Tibial artery (tissue), 4 donors: ENCODE data around the gene SLC25A26.
A peak's percentile ranks its signal among the peaks of the same experiment; 100 is the strongest.

Experiments
- DNase-seq, 2 donors: peaks; one replicate each; pipeline ENCODE4 v3.0.0-alpha.2; 2019
- H3K27ac ChIP-seq, 2 donors: fragments of 200-600 bp; sonication (generic) in 1 of 2; 1 replicate in 1 of 2; 2 replicates in 1 of 2; pipeline ENCODE4 v1.5.1; 2018 to 2019; ENCODE audit warnings: mild to moderate bottlenecking in 1 of 2
- H3K27me3 ChIP-seq, 2 donors: fragments of 200-600 bp; sonication (generic) in 1 of 2; one replicate each; pipeline versions ENCODE4 v1.5.1 to v1.6.0; 2016 to 2019
- H3K36me3 ChIP-seq, 3 donors: fragments of 200-600 bp; sonication (generic) in 2 of 3; one replicate each; pipeline ENCODE4 v1.5.1; 2016 to 2019; ENCODE audit warnings: mild to moderate bottlenecking in 2 of 3
- H3K4me1 ChIP-seq, 4 donors: fragments of 200-600 bp; sonication (generic) in 2 of 4; 1 replicate in 3 of 4; 2 replicates in 1 of 4; pipeline ENCODE4 v1.5.1; 2016 to 2019
- H3K4me3 ChIP-seq, 2 donors: fragments of 200-600 bp; sonication (generic) in 1 of 2; 1 replicate in 1 of 2; 2 replicates in 1 of 2; pipeline ENCODE4 v1.5.1; 2018 to 2019; ENCODE audit warnings: mild to moderate bottlenecking in 2 of 2
- H3K9me3 ChIP-seq, 3 donors: fragments of 200-600 bp; sonication (generic) in 1 of 3; one replicate each; pipeline ENCODE4 v1.5.1; 2016 to 2019
- intact Hi-C: fragments of 100-400 bp; cut with DNase I; formaldehyde crosslinking; loops from one replicate; pipeline ENCODE4 v1.15.0; 2023; ENCODE audit warnings: low total_unique reads
- TF ChIP-seq, protein P1 (sequence below), 2 experiments: fragments of 200-600 bp in 1 of 2; fragments of 450-650 bp in 1 of 2; IDR thresholded peaks; one replicate each; pipeline ENCODE4 v1.5.1; 2017 to 2019; ENCODE audit warnings: antibody characterized with exemption in 2 of 2, mild to moderate bottlenecking in 1 of 2, moderate library complexity in 1 of 2

SLC25A26 gene

DNA sequence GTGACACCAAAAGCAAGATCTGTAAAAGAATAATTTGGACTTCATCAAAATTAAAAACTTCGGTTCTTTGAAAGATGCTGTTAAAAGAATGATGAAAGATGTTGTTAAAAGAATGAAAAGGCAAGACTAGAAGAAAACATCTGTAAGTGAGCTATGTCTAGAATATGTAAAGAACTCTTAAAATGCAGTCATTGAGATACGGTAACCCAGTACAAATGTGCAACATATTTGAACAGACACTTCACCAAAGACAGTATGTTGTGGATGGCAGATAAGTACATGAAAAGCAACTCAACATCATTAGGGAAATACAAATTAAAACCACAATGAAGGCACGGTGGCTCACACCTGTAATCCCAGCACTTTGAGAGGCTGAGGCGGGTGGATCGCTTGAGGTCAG, 140.6 kb downstream of the SLC25A26 start:
- Histone ChIP-seq H3K36me3 (no peaks in the 10 kb centered on the region), H3K9me3 (no peaks in the 10 kb centered on the region), H3K4me1 (peaks cover 0 to 27% (median 3%) of the 10 kb centered on the region in 4 donors), H3K4me3 (no peak overlapping the region), H3K27me3 (no peaks in the 10 kb centered on the region), H3K27ac (no peak overlapping the region)
- intact Hi-C loops: no loop called here
- TF ChIP-seq, protein P1, sequence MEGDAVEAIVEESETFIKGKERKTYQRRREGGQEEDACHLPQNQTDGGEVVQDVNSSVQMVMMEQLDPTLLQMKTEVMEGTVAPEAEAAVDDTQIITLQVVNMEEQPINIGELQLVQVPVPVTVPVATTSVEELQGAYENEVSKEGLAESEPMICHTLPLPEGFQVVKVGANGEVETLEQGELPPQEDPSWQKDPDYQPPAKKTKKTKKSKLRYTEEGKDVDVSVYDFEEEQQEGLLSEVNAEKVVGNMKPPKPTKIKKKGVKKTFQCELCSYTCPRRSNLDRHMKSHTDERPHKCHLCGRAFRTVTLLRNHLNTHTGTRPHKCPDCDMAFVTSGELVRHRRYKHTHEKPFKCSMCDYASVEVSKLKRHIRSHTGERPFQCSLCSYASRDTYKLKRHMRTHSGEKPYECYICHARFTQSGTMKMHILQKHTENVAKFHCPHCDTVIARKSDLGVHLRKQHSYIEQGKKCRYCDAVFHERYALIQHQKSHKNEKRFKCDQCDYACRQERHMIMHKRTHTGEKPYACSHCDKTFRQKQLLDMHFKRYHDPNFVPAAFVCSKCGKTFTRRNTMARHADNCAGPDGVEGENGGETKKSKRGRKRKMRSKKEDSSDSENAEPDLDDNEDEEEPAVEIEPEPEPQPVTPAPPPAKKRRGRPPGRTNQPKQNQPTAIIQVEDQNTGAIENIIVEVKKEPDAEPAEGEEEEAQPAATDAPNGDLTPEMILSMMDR (IDR thresholded peaks at IDR 0.05): no peak
- no peak for DNase-seq

DNA sequence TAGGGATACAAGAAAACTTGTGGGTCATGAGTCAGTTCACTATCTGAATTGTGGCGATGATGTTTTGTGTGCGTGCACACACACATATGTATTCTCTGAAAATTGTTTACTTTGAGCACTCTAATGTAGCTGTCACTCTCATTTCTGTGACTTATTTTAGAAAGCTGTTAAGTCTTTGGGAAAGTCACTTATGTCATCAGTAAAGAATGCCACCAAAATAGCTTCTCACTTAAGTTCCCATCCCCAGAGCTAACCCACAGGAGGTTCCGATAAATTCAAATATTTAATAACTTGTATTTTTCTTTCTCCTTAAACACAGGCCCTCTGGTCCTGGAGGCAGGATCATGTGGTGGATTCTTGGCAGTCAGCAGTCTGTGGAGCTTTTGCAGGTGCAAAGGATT, 141.7 kb downstream of the SLC25A26 start:
- intact Hi-C loops: no loop called here
- Histone ChIP-seq H3K27ac (peak overlapping the region in 1 of 2 donors; percentile 19), H3K4me1 (peaks cover 0 to 27% (median 3%) of the 10 kb centered on the region in 4 donors), H3K4me3 (no peak overlapping the region), H3K36me3 (no peaks in the 10 kb centered on the region), H3K27me3 (no peaks in the 10 kb centered on the region), H3K9me3 (no peaks in the 10 kb centered on the region)
- TF ChIP-seq, protein P1 (IDR thresholded peaks at IDR 0.05): no peak
- DNase-seq: no peak

DNA sequence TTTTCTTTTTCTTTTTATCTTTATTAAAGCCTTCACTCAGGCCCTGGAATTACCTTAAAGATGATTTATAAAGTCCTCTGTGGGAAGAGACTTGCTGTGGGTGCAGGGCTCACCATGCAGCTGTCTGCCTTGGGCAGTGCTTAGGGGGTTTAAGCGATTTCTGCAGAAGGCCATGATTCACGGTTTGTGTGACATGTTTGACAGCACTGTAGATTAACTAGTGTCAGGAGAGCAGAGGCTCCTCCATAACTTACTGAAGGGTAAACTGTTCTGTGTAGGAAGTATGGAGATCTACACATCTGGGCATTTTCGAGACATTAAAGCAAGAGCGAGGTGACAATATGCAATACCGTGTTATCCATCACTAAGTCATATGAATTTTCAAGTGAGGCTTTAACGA, 142.3 kb downstream of the SLC25A26 start:
- TF ChIP-seq, protein P1 (IDR thresholded peaks at IDR 0.05): no peak
- Histone ChIP-seq H3K36me3 (no peaks in the 10 kb centered on the region), H3K27ac (no peak overlapping the region), H3K27me3 (no peaks in the 10 kb centered on the region), H3K4me1 (peaks cover 0 to 27% (median 3%) of the 10 kb centered on the region in 4 donors), H3K4me3 (no peak overlapping the region), H3K9me3 (no peaks in the 10 kb centered on the region)
- intact Hi-C loops: no loop called here
- DNase-seq: no peak

DNA sequence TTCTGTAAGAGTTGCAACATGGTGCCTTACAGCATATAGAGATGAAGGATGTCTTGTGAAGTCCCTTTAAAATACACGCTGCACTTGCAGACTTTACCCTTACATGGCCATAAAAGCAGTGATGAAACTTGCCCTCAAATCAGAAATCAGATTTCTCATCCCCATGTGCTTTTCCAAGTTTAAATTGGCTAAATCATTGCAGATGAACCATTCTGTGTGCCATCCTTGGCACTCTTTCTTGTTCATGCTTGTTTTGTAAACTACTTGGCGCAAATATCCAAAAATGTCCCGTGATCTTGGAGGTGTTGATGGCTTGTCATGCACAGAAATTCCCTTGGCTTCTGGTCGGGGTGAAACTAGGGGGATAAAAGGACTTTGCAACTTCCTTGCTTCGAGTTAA, 144.3 kb downstream of the SLC25A26 start:
- DNase-seq: no peak
- Histone ChIP-seq H3K27ac (no peak overlapping the region), H3K9me3 (no peaks in the 10 kb centered on the region), H3K4me3 (no peak overlapping the region), H3K36me3 (no peaks in the 10 kb centered on the region), H3K27me3 (no peaks in the 10 kb centered on the region), H3K4me1 (peaks cover 0 to 27% (median 3%) of the 10 kb centered on the region in 4 donors)
- TF ChIP-seq, protein P1 (IDR thresholded peaks at IDR 0.05): no peak
- intact Hi-C loops: no loop called here

DNA sequence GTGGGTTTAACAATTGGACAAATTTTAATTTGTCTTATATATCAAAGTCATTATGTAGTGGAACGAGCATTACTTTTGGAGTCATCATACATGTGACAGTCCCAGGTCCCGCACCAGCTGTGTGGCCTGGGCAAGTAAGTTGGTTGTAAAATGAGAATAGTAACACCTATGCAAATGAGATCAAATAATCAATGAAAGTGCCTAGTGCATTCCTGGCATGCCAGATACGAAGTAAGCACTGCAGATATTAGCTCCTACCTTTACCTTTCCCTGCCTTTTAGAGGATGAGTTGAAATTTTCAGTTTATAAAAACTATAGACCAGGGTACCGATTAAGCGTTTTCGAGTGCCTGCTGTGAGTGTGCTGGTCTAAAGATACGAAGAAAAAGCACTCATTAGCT, 145.9 kb downstream of the SLC25A26 start:
- DNase-seq: no peak
- intact Hi-C loops: no loop called here
- TF ChIP-seq, protein P1 (IDR thresholded peaks at IDR 0.05): no peak

DNA sequence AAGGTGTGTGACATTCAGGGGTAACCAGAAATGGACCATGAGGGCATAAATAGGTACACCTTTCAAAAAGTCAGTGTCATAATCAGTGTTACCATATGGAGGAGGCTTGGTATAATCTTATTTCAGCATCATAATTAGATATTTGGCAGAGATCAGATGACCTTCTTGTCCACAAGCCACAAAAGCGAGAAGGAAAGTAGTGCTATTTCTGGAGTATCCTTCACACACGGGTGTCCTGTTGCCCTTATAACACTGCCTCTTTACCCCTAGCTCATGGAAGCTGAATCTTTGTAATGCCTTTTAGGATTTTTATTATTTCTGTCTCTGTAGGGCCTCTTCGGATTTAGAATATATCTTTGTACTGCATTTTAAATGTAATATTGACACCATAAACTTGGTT, 147.2 kb downstream of the SLC25A26 start:
- DNase-seq: no peak
- Histone ChIP-seq H3K4me1 (peaks cover 0 to 17% (median 3%) of the 10 kb centered on the region in 4 donors), H3K27ac (no peak overlapping the region), H3K36me3 (peaks cover 0 to 24% (median 0%) of the 10 kb centered on the region in 3 donors), H3K4me3 (no peak overlapping the region), H3K27me3 (no peaks in the 10 kb centered on the region), H3K9me3 (no peaks in the 10 kb centered on the region)
- TF ChIP-seq, protein P1 (IDR thresholded peaks at IDR 0.05): no peak
- intact Hi-C loops: no loop called here

More for the DNA sequence above, 145.9 kb downstream of the SLC25A26 start:
- Histone ChIP-seq H3K4me3 (no peak overlapping the region), H3K36me3 (peaks cover 0 to 17% (median 0%) of the 10 kb centered on the region in 3 donors), H3K27ac (no peak overlapping the region), H3K9me3 (no peaks in the 10 kb centered on the region), H3K4me1 (peaks cover 0 to 27% (median 3%) of the 10 kb centered on the region in 4 donors), H3K27me3 (no peaks in the 10 kb centered on the region)
